Heart right ventricle (tissue), 16 donors: ENCODE results near the gene PPM1F. TPM values are rescaled to one million over a fixed set of nuclear protein-coding genes. Genes with fewer than 3 reads are reported as not detected.
"Not testable (repeated sequence)": the region's sequence is repeated elsewhere in the genome, so short reads cannot be mapped to it uniquely, and the experiment has no call there.

Experiments used
- ATAC-seq, 8 donors: fragments of 200-7000 bp; cut with Tn5 transposase; one replicate each; pipeline ENCODE4 v1.9.1; 2020; ENCODE audit warnings: mild to moderate bottlenecking in 8 of 8, moderate library complexity in 8 of 8, moderate number of reproducible peaks in 1 of 8
- DNase-seq, 2 donors: peaks; one replicate each; pipeline ENCODE4 v3.0.0-alpha.2; 2020
- H3K27ac ChIP-seq, 10 donors: fragments of 200-600 bp; sonication (generic) in 2 of 10; one replicate each; pipeline versions ENCODE4 v1.5.0 to v1.8.0; 2020 to 2022; ENCODE audit warnings: mild to moderate bottlenecking in 3 of 10
- H3K27me3 ChIP-seq, 7 donors: fragments of 200-600 bp; one replicate each; pipeline ENCODE4 v1.8.0; 2021 to 2022; ENCODE audit warnings: mild to moderate bottlenecking in 2 of 7
- H3K36me3 ChIP-seq, 9 donors: fragments of 200-600 bp; sonication (generic) in 1 of 9; one replicate each; pipeline versions ENCODE4 v1.5.0 to v1.8.0; 2020 to 2022; ENCODE audit warnings: mild to moderate bottlenecking in 2 of 9
- H3K4me1 ChIP-seq, 9 donors: fragments of 200-600 bp; sonication (generic) in 1 of 9; one replicate each; pipeline versions ENCODE4 v1.5.0 to v1.8.0; 2020 to 2022; ENCODE audit warnings: mild to moderate bottlenecking in 4 of 9
- H3K4me3 ChIP-seq, 10 donors: fragments of 200-600 bp; sonication (generic) in 2 of 10; one replicate each; pipeline versions ENCODE4 v1.5.0 to v1.8.0; 2020 to 2022; ENCODE audit warnings: mild to moderate bottlenecking in 7 of 10, moderate library complexity in 2 of 10
- H3K9me3 ChIP-seq, 11 donors: fragments of 200-600 bp in 10 of 11; sonication (generic) in 2 of 11; one replicate each; pipeline versions ENCODE4 v1.5.0 to v1.8.0; 2013 to 2022; ENCODE audit warnings: mild to moderate bottlenecking in 2 of 11, control low read depth in 1 of 11, moderate library complexity in 1 of 11
- WGBS, 2 donors: extraction: QIAGEN DNeasy Blood & Tissue Kit; methylation state at CpG; one replicate each; pipeline ENCODE4 v1.1.7; 2013; ENCODE audit warnings: inconsistent platforms in 1 of 2; 5-methylcytosine and 5-hydroxymethylcytosine counted together
- intact Hi-C, 10 donors: fragments of 100-400 bp; cut with DNase I; formaldehyde crosslinking; loops; one replicate each; pipeline versions ENCODE4 v1.11.1 to v1.14.2; 2022
- polyA plus RNA-seq, 2 donors: library from polyadenylated mRNA; stranded (reverse); fragments of 200-250 nt; gene quantifications; one replicate each; pipeline ENCODE4 v1.2.3, GENCODE V29; 2013
- total RNA-seq, 10 donors: library from RNA; stranded (reverse); fragmentation: NEBNext Ultra II Directional in 3 of 10; extraction: Animal tissue kit (Norgen Biotek cat#: 25700) in 3 of 10; gene quantifications; one replicate each; pipeline versions ENCODE4 v1.2.1 to v1.2.4, GENCODE V29; 2021 to 2023
- TF ChIP-seq, protein P1 (sequence below), 9 donors: fragments of 200-600 bp; sonication (generic) in 2 of 9; IDR thresholded peaks; one replicate each; pipeline versions ENCODE4 v1.5.0 to v1.8.0; 2021 to 2022; ENCODE audit warnings: antibody characterized with exemption in 9 of 9, mild to moderate bottlenecking in 5 of 9, moderate library complexity in 1 of 9
- donor health status: Arrhythmogenic right ventricular cardiomyopathy.
- donor health status: ischemic (EF 13 %, LVEDD 7.1; RV severe dilation, severe dysfunction).
- donor health status: healthy with polysubstance abuse.
- donor health status: DM: no; HTN: yes; CAD: no.
- donor health status: DM: no; HTN: no; CAD: no.
- donor health status: ischemic (EF 25% LVEDD 6.9; RV normal size, moderate dysfunction).
- donor health status: ischemic (EF 25% LVEDD 5.7; RV mildly dilated, moderate dysfunction).
- donor health status: healthy.
- donor health status: DM: yes; HTN: yes; CAD: no.
- donor health status: Ischemic cardiomyopathy.
- donor health status: ischemic (EF 35%, LVEDD 5.7; RV mildly dilated, moderate dysfunction).
- donor health status: nonischemic (EF 11% LVEDD 7.7; RV severe dilation, severe dysfunction).
- donor health status: DM: yes; HTN: yes; CAD: no.
- donor health status: PGD.
- donor health status: ischemic (EF 29% LVEDD 5.4; RV normal size, mild dysfunction).
- donor health status: nonischemic (EF 23%, LVEDD 6.1; RV moderate dilation, normal function).

PPM1F gene
- total and polyA plus RNA-seq, 12 donors, result 11.8 to 31.4 (median 18.1) TPM

DNA sequence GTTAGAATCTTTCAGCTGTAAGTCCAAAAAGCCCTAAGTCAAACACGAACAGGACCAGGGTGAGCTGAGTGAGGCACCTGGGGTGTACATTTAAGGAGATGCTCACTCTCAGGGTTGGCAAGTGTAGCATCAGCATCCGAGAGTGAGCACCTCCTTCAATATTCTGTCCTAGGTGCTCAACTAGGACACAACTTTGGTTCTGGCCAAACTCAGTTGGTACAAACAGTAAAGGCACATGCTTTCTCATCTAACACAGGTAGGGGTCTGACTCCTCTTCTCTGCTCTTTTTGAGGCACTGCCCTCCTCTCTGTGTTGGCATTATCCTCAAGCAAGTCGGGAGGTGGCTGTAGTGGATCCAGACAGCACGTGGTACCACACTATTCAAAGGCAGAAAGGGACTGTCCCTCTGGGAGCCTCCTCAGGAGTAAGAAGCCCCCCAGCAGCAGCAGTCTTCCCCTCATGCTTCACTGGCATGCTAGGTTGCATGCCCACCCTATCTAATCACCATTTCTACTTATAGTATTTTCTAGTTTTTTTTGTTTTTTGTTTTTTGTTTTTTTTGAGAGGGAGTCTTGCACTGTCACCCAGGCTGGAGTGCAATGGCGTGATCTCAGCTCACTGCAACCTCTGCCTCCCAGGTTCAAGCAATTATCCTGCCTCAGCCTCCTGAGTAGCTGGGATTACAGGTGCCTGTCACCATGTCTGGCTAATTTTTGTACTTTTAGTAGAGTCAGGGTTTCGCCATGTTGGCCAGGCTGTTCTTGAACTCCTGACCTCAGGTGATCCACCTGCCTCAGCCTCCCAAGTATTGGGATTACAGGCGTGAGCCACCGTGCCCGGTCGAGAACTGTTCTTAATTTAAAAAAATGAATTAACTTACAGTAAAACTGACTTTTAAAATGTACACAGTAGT lies 70.6 kb downstream of the PPM1F start:
- TF ChIP-seq, protein P1, sequence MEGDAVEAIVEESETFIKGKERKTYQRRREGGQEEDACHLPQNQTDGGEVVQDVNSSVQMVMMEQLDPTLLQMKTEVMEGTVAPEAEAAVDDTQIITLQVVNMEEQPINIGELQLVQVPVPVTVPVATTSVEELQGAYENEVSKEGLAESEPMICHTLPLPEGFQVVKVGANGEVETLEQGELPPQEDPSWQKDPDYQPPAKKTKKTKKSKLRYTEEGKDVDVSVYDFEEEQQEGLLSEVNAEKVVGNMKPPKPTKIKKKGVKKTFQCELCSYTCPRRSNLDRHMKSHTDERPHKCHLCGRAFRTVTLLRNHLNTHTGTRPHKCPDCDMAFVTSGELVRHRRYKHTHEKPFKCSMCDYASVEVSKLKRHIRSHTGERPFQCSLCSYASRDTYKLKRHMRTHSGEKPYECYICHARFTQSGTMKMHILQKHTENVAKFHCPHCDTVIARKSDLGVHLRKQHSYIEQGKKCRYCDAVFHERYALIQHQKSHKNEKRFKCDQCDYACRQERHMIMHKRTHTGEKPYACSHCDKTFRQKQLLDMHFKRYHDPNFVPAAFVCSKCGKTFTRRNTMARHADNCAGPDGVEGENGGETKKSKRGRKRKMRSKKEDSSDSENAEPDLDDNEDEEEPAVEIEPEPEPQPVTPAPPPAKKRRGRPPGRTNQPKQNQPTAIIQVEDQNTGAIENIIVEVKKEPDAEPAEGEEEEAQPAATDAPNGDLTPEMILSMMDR (IDR thresholded peaks at IDR 0.05), result no peak
- H3K4me3 ChIP-seq, result no peak overlapping the region
- no peaks in the 10 kb centered on the region for H3K27me3 ChIP-seq
- no peaks in the 10 kb centered on the region for H3K9me3 ChIP-seq
- H3K27ac ChIP-seq, result no peak overlapping the region
- DNase-seq (no peak), ATAC-seq (no peak)
- 90 to 93% methylated on average over 10 of the region's 10 CpGs for WGBS, 2 donors
- H3K36me3 ChIP-seq, result no peaks in the 10 kb centered on the region
- peaks cover 0 to 2% (median 0%) of the 10 kb centered on the region in 9 donors for H3K4me1 ChIP-seq
- intact Hi-C loops, result no loop called here

DNA sequence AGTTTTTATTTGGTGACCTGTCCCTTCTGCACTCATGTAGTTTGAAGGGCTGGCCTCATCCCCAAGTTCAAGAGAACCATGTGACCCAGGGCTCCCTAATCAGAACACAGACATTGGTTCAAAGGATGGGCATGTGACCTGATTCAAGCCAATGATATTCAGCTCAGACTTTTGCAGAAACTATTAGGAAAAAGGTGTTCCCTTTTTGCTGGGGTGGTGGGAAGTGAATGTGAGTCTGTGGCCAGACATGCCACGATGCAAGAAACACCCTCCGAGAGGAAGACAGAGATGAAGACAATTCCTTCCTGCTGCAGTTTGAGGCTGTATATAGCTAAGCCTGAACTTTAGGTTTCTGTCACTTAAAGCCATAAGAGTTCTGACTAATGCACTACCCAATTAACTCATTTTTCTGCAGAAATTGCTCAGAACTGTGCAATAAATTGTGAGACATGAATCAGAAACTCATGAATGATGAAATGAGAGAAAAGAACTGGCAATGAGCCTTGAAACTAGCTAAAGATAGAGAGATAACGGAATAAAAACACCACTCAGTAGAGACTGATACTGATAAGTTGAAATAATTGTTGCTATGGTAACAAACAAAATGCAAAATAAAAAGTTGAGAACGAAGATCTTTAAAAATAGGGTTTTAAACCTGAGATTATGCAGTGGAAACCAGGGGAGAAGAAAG lies 76.0 kb downstream of the PPM1F start:
- Histone ChIP-seq H3K36me3 (no peaks in the 10 kb centered on the region), H3K27me3 (no peaks in the 10 kb centered on the region), H3K9me3 (no peaks in the 10 kb centered on the region), H3K4me3 (no peak overlapping the region), H3K4me1 (peaks cover 0 to 11% (median 0%) of the 10 kb centered on the region in 9 donors), H3K27ac (no peak overlapping the region)
- intact Hi-C loops, result loop anchor here in 1 of 10 donors (10.0 kb wide), 1 partner anchor 112 kb away; no protein-coding TSS in a partner anchor
- no peak for DNase-seq
- TF ChIP-seq, protein P1 (IDR thresholded peaks at IDR 0.05), result no peak
- 60 to 65% methylated on average over 4 of the region's 4 CpGs for WGBS, 2 donors
- ATAC-seq, result no peak

DNA sequence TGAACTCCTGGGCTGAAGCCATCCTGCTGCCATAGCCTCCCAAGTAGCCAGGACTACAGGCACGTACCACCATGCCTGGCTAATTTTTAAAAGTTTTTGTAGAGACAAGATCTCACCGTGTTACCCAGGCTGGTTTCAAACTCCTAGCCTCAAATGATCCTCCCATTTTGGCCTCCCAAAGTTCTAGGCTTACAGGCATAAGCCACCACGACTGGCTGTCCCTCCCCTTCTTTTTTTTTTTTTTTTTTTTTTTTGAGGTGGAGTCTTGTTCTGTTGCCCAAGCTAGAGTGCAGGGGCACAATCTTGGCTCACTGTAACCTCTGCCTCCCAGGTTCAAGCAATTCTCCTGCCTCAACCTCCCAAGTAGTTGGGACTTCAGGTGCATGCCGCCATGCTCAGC lies 77.7 kb downstream of the PPM1F start:
- 82 to 87% methylated on average over 4 of the region's 4 CpGs for WGBS, 2 donors
- H3K36me3 ChIP-seq, H3K27ac ChIP-seq, DNase-seq, ATAC-seq, H3K4me3 ChIP-seq, H3K27me3 ChIP-seq, H3K9me3 ChIP-seq: not testable (repeated sequence)
- peaks cover 0 to 11% (median 0%) of the 10 kb centered on the region in 9 donors for H3K4me1 ChIP-seq
- intact Hi-C loops, result loop anchor here in 1 of 10 donors (10.0 kb wide), 1 partner anchor 110 kb away; no protein-coding TSS in a partner anchor

DNA sequence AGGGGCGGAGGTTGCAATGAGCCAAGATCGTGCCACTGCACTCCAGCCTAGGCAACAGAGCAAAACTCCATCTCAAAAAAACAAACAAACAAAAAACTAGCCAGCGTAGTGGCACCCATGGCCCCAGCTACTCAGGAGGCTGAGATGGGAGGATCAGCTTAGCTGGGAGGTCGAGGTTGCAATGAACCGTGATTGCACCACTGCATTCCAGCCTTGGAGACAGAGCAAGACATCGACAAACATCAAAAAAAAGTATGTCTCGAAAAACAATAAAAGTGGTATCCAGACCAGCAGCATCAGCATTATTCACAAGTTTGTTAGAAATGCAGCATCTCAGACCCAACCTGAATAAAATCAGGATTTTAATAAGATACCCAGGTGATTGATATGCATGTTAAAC lies 79.0 kb downstream of the PPM1F start:
- Histone ChIP-seq H3K36me3 (no peaks in the 10 kb centered on the region), H3K27me3 (no peaks in the 10 kb centered on the region), H3K9me3 (no peaks in the 10 kb centered on the region), H3K27ac (no peak overlapping the region), H3K4me3 (no peak overlapping the region), H3K4me1 (peaks cover 0 to 13% (median 2%) of the 10 kb centered on the region in 9 donors)
- ATAC-seq, result no peak
- 95 to 97% methylated on average over 7 of the region's 7 CpGs for WGBS, 2 donors
- TF ChIP-seq, protein P1 (IDR thresholded peaks at IDR 0.05), result no peak
- intact Hi-C loops, result loop anchor here in 1 of 10 donors (10.0 kb wide), 1 partner anchor 109 kb away; no protein-coding TSS in a partner anchor
- no peak for DNase-seq

DNA sequence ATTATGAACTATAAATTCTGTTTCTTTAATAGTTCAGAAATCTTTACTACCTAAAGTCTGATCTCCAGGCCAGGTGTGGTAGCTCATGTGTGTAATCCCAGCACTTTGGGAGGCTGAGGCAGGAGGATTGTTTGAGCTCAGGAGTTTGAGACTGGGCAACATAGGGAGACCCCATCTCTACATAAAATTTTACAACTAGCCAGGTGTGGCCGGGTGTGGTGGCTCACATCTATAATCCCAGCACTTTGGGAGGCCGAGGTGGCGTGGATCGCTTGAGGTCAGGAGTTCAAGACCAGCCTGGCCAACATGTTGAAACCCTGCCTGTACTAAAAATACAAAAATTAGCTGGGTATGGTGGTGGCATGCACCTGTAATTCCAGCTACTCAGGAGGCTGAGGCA lies 79.9 kb downstream of the PPM1F start:
- ATAC-seq, H3K27me3 ChIP-seq, H3K36me3 ChIP-seq, DNase-seq, H3K9me3 ChIP-seq, H3K4me3 ChIP-seq, H3K27ac ChIP-seq: not testable (repeated sequence)
- H3K4me1 ChIP-seq, result peaks cover 0 to 21% (median 10%) of the 10 kb centered on the region in 9 donors
- intact Hi-C loops, result loop anchor here in 1 of 10 donors (10.0 kb wide), 1 partner anchor 108 kb away; no protein-coding TSS in a partner anchor
- 95% methylated on average over 4 of the region's 4 CpGs for WGBS, 2 donors
